Neural cell (in vitro differentiated cells): ENCODE data around the gene E2F2. TPM values are rescaled to one million over a fixed set of nuclear protein-coding genes. Genes with fewer than 3 reads are reported as not detected.

Experiments used
- H2AFZ ChIP-seq: fragments of 200-600, 300-800 bp; sonication (generic), shearing (Covaris generic); 2 replicates; pipeline ENCODE4 v1.6.0; 2014; ENCODE audit warnings: low read depth, mild to moderate bottlenecking, antibody characterized with exemption, low read length, moderate library complexity
- H3F3A ChIP-seq: fragments of 200-600 bp; shearing (Covaris generic); 2 replicates; pipeline ENCODE4 v1.6.1; 2016; ENCODE audit warnings: mild to moderate bottlenecking, moderate library complexity, mixed read lengths, antibody characterized with exemption, low read length; ENCODE audit not compliant: insufficient read depth, poor library complexity, severe bottlenecking
- H3K27ac ChIP-seq: fragments of 200-600, 300-800 bp; sonication (generic), shearing (Covaris generic); 2 replicates; pipeline ENCODE4 v1.5.1; 2014; ENCODE audit warnings: mild to moderate bottlenecking, low read length, moderate library complexity
- H3K27me3 ChIP-seq: fragments of 300-800, 200-600 bp; sonication (generic), shearing (Covaris generic); 2 replicates; pipeline ENCODE4 v1.6.0; 2014; ENCODE audit warnings: mild to moderate bottlenecking, low read depth, low read length, moderate library complexity; ENCODE audit not compliant: insufficient read depth
- H3K36me3 ChIP-seq: fragments of 300-800, 200-600 bp; sonication (generic), shearing (Covaris generic); 2 replicates; pipeline ENCODE4 v1.5.1; 2014; ENCODE audit warnings: mild to moderate bottlenecking, antibody characterized with exemption, low read length, moderate library complexity; ENCODE audit not compliant: insufficient read depth
- H3K4me2 ChIP-seq: fragments of 300-800, 200-600 bp; sonication (generic), shearing (Covaris generic); 2 replicates; pipeline ENCODE4 v1.6.0; 2014; ENCODE audit warnings: mild to moderate bottlenecking, low read length
- H3K4me3 ChIP-seq: fragments of 300-800, 200-600 bp; sonication (generic), shearing (Covaris generic); 2 replicates; pipeline ENCODE4 v1.5.1; 2014; ENCODE audit warnings: mild to moderate bottlenecking, low read length, moderate library complexity
- H3K79me2 ChIP-seq: fragments of 200-600 bp; shearing (Covaris generic); replicated peaks from 2 replicates; pipeline ENCODE4 v1.6.0; 2014; ENCODE audit warnings: mild to moderate bottlenecking, low read length, moderate library complexity; ENCODE audit not compliant: insufficient read depth
- H3K9ac ChIP-seq: fragments of 300-800, 200-600 bp; sonication (generic), shearing (Covaris generic); 2 replicates; pipeline ENCODE4 v1.6.1; 2016; ENCODE audit warnings: mild to moderate bottlenecking, low read length, mixed read lengths
- H3K9me2 ChIP-seq: fragments of 200-600 bp; shearing (Covaris generic); 2 replicates; pipeline ENCODE4 v1.6.1; 2016; ENCODE audit warnings: mild to moderate bottlenecking, low read length, mixed read lengths; ENCODE audit not compliant: insufficient read depth
- H3K9me3 ChIP-seq: fragments of 200-600, 300-800 bp; sonication (generic), shearing (Covaris generic); 2 replicates; pipeline ENCODE4 v1.6.1; 2016; ENCODE audit warnings: mild to moderate bottlenecking, mixed run types, low read length, moderate library complexity, mixed read lengths
- H4K20me1 ChIP-seq: fragments of 200-600 bp; shearing (Covaris generic); 2 replicates; pipeline ENCODE4 v1.6.1; 2016; ENCODE audit warnings: mild to moderate bottlenecking, mixed run types; ENCODE audit not compliant: insufficient read depth
- CTCF ChIP-seq: fragments of 450-650 bp; IDR thresholded peaks from 2 replicates; pipeline ENCODE4 v1.5.1; 2014; ENCODE audit warnings: antibody characterized with exemption, mild to moderate bottlenecking, moderate library complexity; ENCODE audit not compliant: poor library complexity, severe bottlenecking
- EP300 ChIP-seq: fragments of 450-650 bp; conservative IDR thresholded peaks from 2 replicates; pipeline ENCODE4 v1.6.1; 2014; ENCODE audit warnings: antibody characterized with exemption, mild to moderate bottlenecking, moderate library complexity; ENCODE audit not compliant: poor library complexity, severe bottlenecking
- EZH2 ChIP-seq: fragments of 200-600, 300-800 bp; shearing (Covaris generic), sonication (generic); IDR thresholded peaks from 2 replicates; pipeline ENCODE4 v1.6.1; 2014; ENCODE audit warnings: antibody characterized with exemption, low read length, borderline replicate concordance, mild to moderate bottlenecking; ENCODE audit not compliant: insufficient read depth, poor library complexity, severe bottlenecking
- MXI1 ChIP-seq: fragments of 450-650 bp; conservative IDR thresholded peaks from 2 replicates; pipeline ENCODE4 v1.6.1; 2014; ENCODE audit warnings: antibody characterized with exemption, mild to moderate bottlenecking; ENCODE audit not compliant: poor library complexity, severe bottlenecking
- POLR2AphosphoS5 ChIP-seq: IDR thresholded peaks from 2 replicates; pipeline ENCODE4 v1.6.1; 2012
- RAD21 ChIP-seq: fragments of 450-650 bp; conservative IDR thresholded peaks from 2 replicates; pipeline ENCODE4 v1.6.1; 2014; ENCODE audit warnings: antibody characterized with exemption, mild to moderate bottlenecking, moderate library complexity
- REST ChIP-seq: IDR thresholded peaks from 2 replicates; pipeline ENCODE4 v1.6.1; 2012; ENCODE audit warnings: borderline replicate concordance
- SMC3 ChIP-seq: fragments of 450-650 bp; conservative IDR thresholded peaks from 2 replicates; pipeline ENCODE4 v1.6.1; 2014; ENCODE audit warnings: antibody characterized with exemption, mild to moderate bottlenecking, moderate library complexity; ENCODE audit not compliant: poor library complexity
- TAF1 ChIP-seq: IDR thresholded peaks from 2 replicates; pipeline ENCODE4 v1.6.1; 2012; ENCODE audit warnings: low read depth
- polyA plus RNA-seq: library from polyadenylated mRNA; depleted of rRNA; stranded (reverse); fragments of >200 nt; gene quantifications from 2 replicates; pipeline ENCODE4 v1.2.3, GENCODE V29; 2014

The E2F2 gene
- polyA plus RNA-seq, 1 donor from 2014 or later, result 0.16 TPM

- no peaks in the 10 kb centered on the region for H3K9me2 ChIP-seq
- H3K9me3 ChIP-seq, result no peaks in the 10 kb centered on the region
- H4K20me1 ChIP-seq, result no peaks in the 10 kb centered on the region
- H3K27ac ChIP-seq, result no peak overlapping the region
- no peak overlapping the region for H2AFZ ChIP-seq
- H3K4me3 ChIP-seq, result no peak overlapping the region
- H3K9ac ChIP-seq, result no peak overlapping the region
- no peaks in the 10 kb centered on the region for H3F3A ChIP-seq
- TF ChIP-seq EP300 (no peak), POLR2AphosphoS5 (no peak), EZH2 (no peak), REST (no peak), MXI1 (no peak), SMC3 (no peak), TAF1 (no peak), RAD21 (no peak), CTCF (no peak)
- H3K36me3 ChIP-seq, result no peaks in the 10 kb centered on the region
- no peaks in the 10 kb centered on the region for H3K79me2 ChIP-seq
- H3K4me2 ChIP-seq, result no peak overlapping the region
- no peaks in the 10 kb centered on the region for H3K27me3 ChIP-seq
Measured at GRCh38 chr1:23577056-23578004, 46.3 kb upstream of the E2F2 start.

GRCh38 chr1:23576338-23577055, 45.5 kb upstream of the E2F2 start:
- H3K4me3 ChIP-seq, result no peak overlapping the region
- no peaks in the 10 kb centered on the region for H3K9me3 ChIP-seq
- no peaks in the 10 kb centered on the region for H3K9me2 ChIP-seq
- H3K36me3 ChIP-seq, result no peaks in the 10 kb centered on the region
- no peak overlapping the region for H3K4me2 ChIP-seq
- H3K9ac ChIP-seq, result no peak overlapping the region
- no peaks in the 10 kb centered on the region for H3K27me3 ChIP-seq
- H3K79me2 ChIP-seq, result no peaks in the 10 kb centered on the region
- H4K20me1 ChIP-seq, result no peaks in the 10 kb centered on the region
- TF ChIP-seq POLR2AphosphoS5 (no peak), EP300 (no peak), RAD21 (no peak), EZH2 (no peak), REST (no peak), SMC3 (no peak), MXI1 (no peak), CTCF (no peak), TAF1 (no peak)
- H2AFZ ChIP-seq, result no peak overlapping the region
- no peaks in the 10 kb centered on the region for H3F3A ChIP-seq
- no peak overlapping the region for H3K27ac ChIP-seq
